A673 (cell line): Measurements from ENCODE around the gene TSGA10IP. TPM values are rescaled to one million over a fixed set of nuclear protein-coding genes. Genes with fewer than 3 reads are reported as not detected.

ENCODE experiments used
- BruUV-seq: library from RNA; stranded (reverse); fragments of 400-500 nt; replicated peaks from 2 replicates; lab custom pipeline; 2021; lab: Mats Ljungman, UMichigan
- CTCF ChIA-PET: fragments of 300-600 bp; sonication (Branson Sonifier 250); formaldehyde crosslinking; loops from one replicate; lab custom pipeline; 2022; ENCODE audit warnings: antibody characterized with exemption; lab: Charles Lee
- POLR2A ChIA-PET: fragments of 300-600 bp; sonication (Branson Sonifier 250); formaldehyde crosslinking; loops from one replicate; lab custom pipeline; 2022; ENCODE audit warnings: antibody characterized with exemption; ENCODE audit not compliant: low non-redundant PET; lab: Charles Lee
- DNase-seq: peaks from one replicate; pipeline ENCODE4 v3.0.0-alpha.2; 2015; ENCODE audit warnings: low spot score
- H3K27ac ChIP-seq: fragments of 200-600 bp; sonication (generic); 2 replicates; pipeline ENCODE4 v1.5.1; 2016; ENCODE audit warnings: mixed run types, low read depth, mild to moderate bottlenecking, mixed read lengths, antibody characterized with exemption, low read length; ENCODE audit not compliant: poor library complexity, severe bottlenecking
- H3K27me3 ChIP-seq: fragments of 200-600 bp; sonication (generic); replicated peaks from 2 replicates; pipeline ENCODE4 v1.6.1; 2017; ENCODE audit warnings: mixed run types, low read depth, mild to moderate bottlenecking, mixed read lengths, antibody characterized with exemption, low read length; ENCODE audit not compliant: insufficient read depth, poor library complexity
- H3K36me3 ChIP-seq: fragments of 200-600 bp; sonication (generic); 2 replicates; pipeline ENCODE4 v1.6.1; 2016; ENCODE audit warnings: mixed run types, mild to moderate bottlenecking, mixed read lengths, antibody characterized with exemption, low read length; ENCODE audit not compliant: insufficient read depth, poor library complexity, severe bottlenecking
- H3K4me1 ChIP-seq: fragments of 200-600 bp; sonication (generic); 2 replicates; pipeline ENCODE4 v1.6.1; 2017; ENCODE audit warnings: mixed run types, mild to moderate bottlenecking, mixed read lengths, antibody characterized with exemption, low read length; ENCODE audit not compliant: insufficient read depth, poor library complexity, severe bottlenecking
- H3K4me3 ChIP-seq: fragments of 200-600 bp; sonication (generic); 2 replicates; pipeline ENCODE4 v1.5.1; 2016; ENCODE audit warnings: low read depth, mixed run types, mild to moderate bottlenecking, mixed read lengths, low read length; ENCODE audit not compliant: poor library complexity, severe bottlenecking
- H3K9me3 ChIP-seq: fragments of 200-600 bp; sonication (generic); 2 replicates; pipeline ENCODE4 v1.6.1; 2016; ENCODE audit warnings: mixed run types, low read depth, mild to moderate bottlenecking, mixed read lengths, antibody characterized with exemption, low read length; ENCODE audit not compliant: poor library complexity, severe bottlenecking
- CTCF ChIP-seq: fragments of 300-800, 200-600 bp; sonication (generic); conservative IDR thresholded peaks from 2 replicates; pipeline ENCODE4 v1.5.1; 2017; ENCODE audit warnings: low read depth, mild to moderate bottlenecking, antibody characterized with exemption, low read length, moderate library complexity, mixed read lengths
- EZH2 ChIP-seq: fragments of 200-600 bp; sonication (generic); IDR thresholded peaks from 2 replicates; pipeline ENCODE4 v1.6.1; 2017; ENCODE audit warnings: borderline replicate concordance, low read depth, mild to moderate bottlenecking, mixed read lengths, antibody characterized with exemption, low read length; ENCODE audit not compliant: poor library complexity, severe bottlenecking
- intact Hi-C: fragments of 100-400 bp; cut with micrococcal nuclease; formaldehyde crosslinking; loops from one replicate; pipeline ENCODE4 v1.10.0; 2022; ENCODE audit not compliant: unreplicated experiment
- total RNA-seq: library from RNA; stranded (reverse); gene quantifications from 2 replicates; pipeline ENCODE4 v1.2.3, GENCODE V29; 2021

TSGA10IP gene
- total RNA-seq, 1 experiment from 2014 or later: not detected

- POLR2A ChIA-PET: interaction anchor here (0.7 kb wide), 1 partner anchor 379 kb away, joined by 3 read pairs; no protein-coding TSS in a partner anchor
- H3K4me3 ChIP-seq: no peak overlapping the region
- DNase-seq: no peak
- CTCF ChIA-PET: no interaction called here
- BruUV-seq: no TSS peak
- no peaks in the 10 kb centered on the region for H3K27me3 ChIP-seq
- TF ChIP-seq EZH2 (no peak), CTCF (no peak)
- H3K9me3 ChIP-seq: no peaks in the 10 kb centered on the region
- no peaks in the 10 kb centered on the region for H3K4me1 ChIP-seq
- H3K27ac ChIP-seq: no peak overlapping the region
- H3K36me3 ChIP-seq: peaks cover 18% of the 10 kb centered on the region
- intact Hi-C loops: no loop called here
These were observed 37.7 kb downstream of the TSGA10IP start for GRCh38 chr11:65982824-65983588.

GRCh38 chr11:65983589-65983987 is 38.3 kb downstream of the TSGA10IP start:
- no TSS peak for BruUV-seq
- no peak overlapping the region for H3K27ac ChIP-seq
- no peaks in the 10 kb centered on the region for H3K27me3 ChIP-seq
- ChIA-PET POLR2A (no interaction called here), CTCF (no interaction called here)
- no peaks in the 10 kb centered on the region for H3K9me3 ChIP-seq
- no peaks in the 10 kb centered on the region for H3K4me1 ChIP-seq
- TF ChIP-seq CTCF: no peak
- TF ChIP-seq EZH2: no peak
- DNase-seq: no peak
- intact Hi-C loops: no loop called here
- peaks cover 12% of the 10 kb centered on the region for H3K36me3 ChIP-seq
- H3K4me3 ChIP-seq: no peak overlapping the region

GRCh38 chr11:65987336-65987735 is 42.1 kb downstream of the TSGA10IP start:
- ChIA-PET CTCF (no interaction called here), POLR2A (no interaction called here)
- Histone ChIP-seq H3K4me1 (no peaks in the 10 kb centered on the region), H3K4me3 (no peak overlapping the region), H3K36me3 (no peaks in the 10 kb centered on the region), H3K27ac (no peak overlapping the region), H3K9me3 (no peaks in the 10 kb centered on the region), H3K27me3 (no peaks in the 10 kb centered on the region)
- TF ChIP-seq EZH2: no peak
- DNase-seq: no peak
- intact Hi-C loops: loop anchor here (5.0 kb wide), 1 partner anchor 215 kb away; no protein-coding TSS in a partner anchor
- no TSS peak for BruUV-seq
